Fibroblast of lung (primary cell): ENCODE results near the gene ITGB4.

ENCODE experiments used
- EZH2 ChIP-seq: IDR thresholded peaks from 2 replicates; pipeline ENCODE4 v1.5.1; 2012; ENCODE audit warnings: low read length, control low read depth, mild to moderate bottlenecking; ENCODE audit errors: missing control alignments
- TF ChIP-seq, protein P1 (sequence below), 2 donors: IDR thresholded peaks in 1 of 2; conservative IDR thresholded peaks in 1 of 2; 1 replicate in 1 of 2; 2 replicates in 1 of 2; pipeline ENCODE4 v1.5.1; 2011 to 2012; ENCODE audit warnings: low read length in 2 of 2, control low read depth in 1 of 2, inconsistent platforms in 1 of 2, low read depth in 1 of 2, mild to moderate bottlenecking in 1 of 2

DNA sequence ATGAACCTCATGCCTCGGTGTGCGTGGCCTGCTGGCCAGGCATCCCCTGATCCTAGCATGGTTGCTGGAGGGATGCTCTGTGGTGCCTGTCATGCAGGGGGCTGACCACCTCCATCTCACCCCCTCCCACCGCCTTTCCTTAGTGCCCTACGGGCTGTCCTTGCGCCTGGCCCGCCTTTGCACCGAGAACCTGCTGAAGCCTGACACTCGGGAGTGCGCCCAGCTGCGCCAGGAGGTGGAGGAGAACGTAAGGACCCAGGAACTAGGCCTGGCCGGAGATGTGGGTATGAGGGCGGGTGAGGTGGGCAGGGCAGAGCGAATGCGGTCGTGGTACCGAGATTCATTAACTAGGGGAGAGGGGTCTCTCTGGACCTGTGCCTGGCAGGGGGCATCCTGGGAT is 19.0 kb downstream of the ITGB4 start:
- TF ChIP-seq, protein P1, sequence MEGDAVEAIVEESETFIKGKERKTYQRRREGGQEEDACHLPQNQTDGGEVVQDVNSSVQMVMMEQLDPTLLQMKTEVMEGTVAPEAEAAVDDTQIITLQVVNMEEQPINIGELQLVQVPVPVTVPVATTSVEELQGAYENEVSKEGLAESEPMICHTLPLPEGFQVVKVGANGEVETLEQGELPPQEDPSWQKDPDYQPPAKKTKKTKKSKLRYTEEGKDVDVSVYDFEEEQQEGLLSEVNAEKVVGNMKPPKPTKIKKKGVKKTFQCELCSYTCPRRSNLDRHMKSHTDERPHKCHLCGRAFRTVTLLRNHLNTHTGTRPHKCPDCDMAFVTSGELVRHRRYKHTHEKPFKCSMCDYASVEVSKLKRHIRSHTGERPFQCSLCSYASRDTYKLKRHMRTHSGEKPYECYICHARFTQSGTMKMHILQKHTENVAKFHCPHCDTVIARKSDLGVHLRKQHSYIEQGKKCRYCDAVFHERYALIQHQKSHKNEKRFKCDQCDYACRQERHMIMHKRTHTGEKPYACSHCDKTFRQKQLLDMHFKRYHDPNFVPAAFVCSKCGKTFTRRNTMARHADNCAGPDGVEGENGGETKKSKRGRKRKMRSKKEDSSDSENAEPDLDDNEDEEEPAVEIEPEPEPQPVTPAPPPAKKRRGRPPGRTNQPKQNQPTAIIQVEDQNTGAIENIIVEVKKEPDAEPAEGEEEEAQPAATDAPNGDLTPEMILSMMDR (conservative IDR thresholded peaks at IDR 0.05 in 1 of 2, IDR thresholded peaks at IDR 0.05 in 1 of 2; ENCODE audit: low read depth in 1 of 2, low read length in 2 of 2): no peak
- no peak for TF ChIP-seq EZH2
